SU-DHL-6 (cell line): ENCODE measurements around the gene TMOD2.

Experiments used
- CTCF ChIP-seq: fragments of 200-600 bp; sonication (generic); IDR thresholded peaks from one replicate; pipeline ENCODE4 v1.5.1; 2017; ENCODE audit warnings: antibody characterized with exemption, mild to moderate bottlenecking, low read length, moderate library complexity; ENCODE audit not compliant: insufficient read depth, poor library complexity, severe bottlenecking
- EZH2phosphoT487 ChIP-seq: fragments of 200-600 bp; sonication (generic), shearing (Covaris generic); conservative IDR thresholded peaks from 2 replicates; pipeline ENCODE4 v1.6.1; 2018; ENCODE audit warnings: mild to moderate bottlenecking, antibody characterized with exemption, low read length, moderate library complexity, mixed read lengths

GRCh38 chr15:51706291-51706690, 45.1 kb upstream of the TMOD2 start:
- TF ChIP-seq CTCF = no peak
- TF ChIP-seq EZH2phosphoT487 = no peak
